Keratinocyte (primary cell): ENCODE results near the gene HADHB.

ENCODE experiments used
- CTCF ChIP-seq, 3 experiments: IDR thresholded peaks in 1 of 3; conservative IDR thresholded peaks in 1 of 3; optimal IDR thresholded peaks in 1 of 3; 2 replicates in 2 of 3; 3 replicates in 1 of 3; pipeline versions ENCODE3 to v1.5.1; 2011; ENCODE audit warnings: low read length in 3 of 3, mild to moderate bottlenecking in 3 of 3, moderate library complexity in 2 of 3, control low read depth in 1 of 3, inconsistent platforms in 1 of 3; ENCODE audit not compliant: insufficient read depth in 2 of 3; ENCODE audit errors: extremely low read depth in 1 of 3
- EZH2 ChIP-seq: IDR thresholded peaks from one replicate; pipeline ENCODE4 v1.6.1; 2012; ENCODE audit warnings: inconsistent platforms, mild to moderate bottlenecking, low read length, moderate library complexity

GRCh38 chr2:26212011-26212410 is 32.7 kb upstream of the HADHB start:
- TF ChIP-seq CTCF (optimal IDR thresholded peaks at IDR 0.05 in 1 of 3, IDR thresholded peaks at IDR 0.05 in 1 of 3, conservative IDR thresholded peaks at IDR 0.05 in 1 of 3; ENCODE audit: extremely low read depth in 1 of 3, insufficient read depth in 2 of 3, low read length in 3 of 3) (no peak), EZH2 (no peak)
